ENCODE results near the gene CDC20. TPM values are rescaled to one million over a fixed set of nuclear protein-coding genes. Genes with fewer than 3 reads are reported as not detected.

Gene CDC20
- total RNA-seq, 1 donor from 2014 or later: 14.5 TPM

GRCh38 chr1:43339584-43340232, 19.1 kb upstream of the CDC20 start:
- Mint-ChIP-seq H3K36me3 (ENCODE audit: low read depth) (no peaks in the 10 kb centered on the region), H3K4me3 (ENCODE audit: unreplicated experiment) (no peak overlapping the region), H3K9me3 (ENCODE audit: low read depth) (no peaks in the 10 kb centered on the region), H3K4me1 (ENCODE audit: low read depth) (peaks cover 9% of the 10 kb centered on the region), H3K27ac (ENCODE audit: unreplicated experiment) (no peak overlapping the region), H3K27me3 (ENCODE audit: low read depth) (no peaks in the 10 kb centered on the region)
- no peak for DNase-seq (ENCODE audit: low spot score)
- TF ChIP-seq, protein P1, sequence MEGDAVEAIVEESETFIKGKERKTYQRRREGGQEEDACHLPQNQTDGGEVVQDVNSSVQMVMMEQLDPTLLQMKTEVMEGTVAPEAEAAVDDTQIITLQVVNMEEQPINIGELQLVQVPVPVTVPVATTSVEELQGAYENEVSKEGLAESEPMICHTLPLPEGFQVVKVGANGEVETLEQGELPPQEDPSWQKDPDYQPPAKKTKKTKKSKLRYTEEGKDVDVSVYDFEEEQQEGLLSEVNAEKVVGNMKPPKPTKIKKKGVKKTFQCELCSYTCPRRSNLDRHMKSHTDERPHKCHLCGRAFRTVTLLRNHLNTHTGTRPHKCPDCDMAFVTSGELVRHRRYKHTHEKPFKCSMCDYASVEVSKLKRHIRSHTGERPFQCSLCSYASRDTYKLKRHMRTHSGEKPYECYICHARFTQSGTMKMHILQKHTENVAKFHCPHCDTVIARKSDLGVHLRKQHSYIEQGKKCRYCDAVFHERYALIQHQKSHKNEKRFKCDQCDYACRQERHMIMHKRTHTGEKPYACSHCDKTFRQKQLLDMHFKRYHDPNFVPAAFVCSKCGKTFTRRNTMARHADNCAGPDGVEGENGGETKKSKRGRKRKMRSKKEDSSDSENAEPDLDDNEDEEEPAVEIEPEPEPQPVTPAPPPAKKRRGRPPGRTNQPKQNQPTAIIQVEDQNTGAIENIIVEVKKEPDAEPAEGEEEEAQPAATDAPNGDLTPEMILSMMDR (IDR thresholded peaks at IDR 0.05): no peak

- no peak overlapping the region for H3K4me3 Mint-ChIP-seq (ENCODE audit: unreplicated experiment)
- H3K27ac Mint-ChIP-seq (ENCODE audit: unreplicated experiment): no peak overlapping the region
- TF ChIP-seq, protein P1 (IDR thresholded peaks at IDR 0.05): no peak
- no peaks in the 10 kb centered on the region for H3K9me3 Mint-ChIP-seq (ENCODE audit: low read depth)
- H3K27me3 Mint-ChIP-seq (ENCODE audit: low read depth): no peaks in the 10 kb centered on the region
- DNase-seq (ENCODE audit: low spot score): no peak
- H3K4me1 Mint-ChIP-seq (ENCODE audit: low read depth): peaks cover 11% of the 10 kb centered on the region
- no peaks in the 10 kb centered on the region for H3K36me3 Mint-ChIP-seq (ENCODE audit: low read depth)
These were observed 18.2 kb upstream of the CDC20 start for GRCh38 chr1:43340559-43340958.

- no peaks in the 10 kb centered on the region for H3K36me3 Mint-ChIP-seq (ENCODE audit: low read depth)
- H3K27me3 Mint-ChIP-seq (ENCODE audit: low read depth): no peaks in the 10 kb centered on the region
- H3K27ac Mint-ChIP-seq (ENCODE audit: unreplicated experiment): peak overlapping the region; percentile 13
- peaks cover 17% of the 10 kb centered on the region for H3K4me1 Mint-ChIP-seq (ENCODE audit: low read depth)
- TF ChIP-seq, protein P1 (IDR thresholded peaks at IDR 0.05): no peak
- DNase-seq (ENCODE audit: low spot score): no peak
- H3K9me3 Mint-ChIP-seq (ENCODE audit: low read depth): no peaks in the 10 kb centered on the region
- H3K4me3 Mint-ChIP-seq (ENCODE audit: unreplicated experiment): no peak overlapping the region
These were observed 14.4 kb upstream of the CDC20 start for GRCh38 chr1:43344267-43344850.

DNA sequence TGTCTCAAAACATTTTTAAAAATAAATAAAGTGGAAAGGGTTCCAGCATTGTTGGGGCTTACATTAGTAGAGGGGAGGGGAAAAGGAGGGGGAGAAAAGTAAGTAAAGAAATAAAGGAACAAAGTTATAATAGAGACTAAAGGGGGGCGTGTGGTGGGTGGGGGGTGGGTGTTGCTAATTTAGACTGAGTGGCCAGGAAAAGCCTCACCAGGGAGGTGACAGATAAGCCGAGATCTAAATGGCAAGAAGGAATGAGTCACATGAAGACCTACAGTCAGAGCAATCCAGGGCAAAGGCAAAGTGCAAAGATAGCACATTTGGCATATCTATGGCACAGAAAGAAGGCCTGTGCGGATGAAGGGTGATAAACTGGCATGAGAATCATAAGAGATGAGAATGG, 13.7 kb upstream of the CDC20 start:
- Mint-ChIP-seq H3K36me3 (ENCODE audit: low read depth) (no peaks in the 10 kb centered on the region), H3K27ac (ENCODE audit: unreplicated experiment) (no peak overlapping the region), H3K4me3 (ENCODE audit: unreplicated experiment) (no peak overlapping the region), H3K4me1 (ENCODE audit: low read depth) (peaks cover 25% of the 10 kb centered on the region), H3K27me3 (ENCODE audit: low read depth) (no peaks in the 10 kb centered on the region), H3K9me3 (ENCODE audit: low read depth) (no peaks in the 10 kb centered on the region)
- TF ChIP-seq, protein P1 (IDR thresholded peaks at IDR 0.05): no peak
- no peak for DNase-seq (ENCODE audit: low spot score)

DNA sequence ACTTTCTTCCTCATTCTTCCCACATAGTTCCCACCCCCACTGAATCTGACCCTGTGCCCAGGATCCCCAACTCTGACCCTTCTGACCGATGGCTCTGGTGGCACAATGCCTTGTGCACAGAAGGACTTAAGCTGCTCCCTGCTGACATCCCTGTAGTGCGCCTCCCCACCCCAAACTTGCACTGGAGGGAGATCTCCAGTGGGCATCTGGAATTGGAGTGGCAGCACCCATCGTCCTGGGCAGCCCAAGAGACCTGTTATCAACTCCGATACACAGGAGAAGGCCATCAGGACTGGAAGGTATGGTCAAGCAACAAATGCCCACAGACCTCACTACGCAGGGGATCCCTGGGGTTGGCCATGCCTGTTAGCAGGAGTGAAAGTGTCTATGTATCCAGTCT, 12.1 kb upstream of the CDC20 start:
- H3K4me1 Mint-ChIP-seq (ENCODE audit: low read depth): peaks cover 28% of the 10 kb centered on the region
- DNase-seq (ENCODE audit: low spot score): no peak
- H3K4me3 Mint-ChIP-seq (ENCODE audit: unreplicated experiment): no peak overlapping the region
- H3K27me3 Mint-ChIP-seq (ENCODE audit: low read depth): no peaks in the 10 kb centered on the region
- no peak overlapping the region for H3K27ac Mint-ChIP-seq (ENCODE audit: unreplicated experiment)
- H3K36me3 Mint-ChIP-seq (ENCODE audit: low read depth): no peaks in the 10 kb centered on the region
- TF ChIP-seq, protein P1 (IDR thresholded peaks at IDR 0.05): no peak
- H3K9me3 Mint-ChIP-seq (ENCODE audit: low read depth): no peaks in the 10 kb centered on the region
